SH-SY5Y (cell line): ENCODE results near the gene SNX9.

ENCODE experiments used
- GATA2 ChIP-seq: IDR thresholded peaks from 2 replicates; pipeline ENCODE4 v1.6.1; 2011; ENCODE audit warnings: mild to moderate bottlenecking, low read depth, low read length
- GATA3 ChIP-seq: IDR thresholded peaks from 2 replicates; pipeline ENCODE4 v1.6.1; 2011; ENCODE audit warnings: low read depth, mild to moderate bottlenecking, low read length, moderate library complexity

GRCh38 chr6:157774153-157775135 lies 48.6 kb upstream of the SNX9 start:
- TF ChIP-seq GATA2, result no peak
- TF ChIP-seq GATA3, result no peak
